ENCODE results near the gene CHL1. TPM values are rescaled to one million over a fixed set of nuclear protein-coding genes. Genes with fewer than 3 reads are reported as not detected.

The CHL1 gene
- total RNA-seq, 1 experiment from 2014 or later: not detected

DNA sequence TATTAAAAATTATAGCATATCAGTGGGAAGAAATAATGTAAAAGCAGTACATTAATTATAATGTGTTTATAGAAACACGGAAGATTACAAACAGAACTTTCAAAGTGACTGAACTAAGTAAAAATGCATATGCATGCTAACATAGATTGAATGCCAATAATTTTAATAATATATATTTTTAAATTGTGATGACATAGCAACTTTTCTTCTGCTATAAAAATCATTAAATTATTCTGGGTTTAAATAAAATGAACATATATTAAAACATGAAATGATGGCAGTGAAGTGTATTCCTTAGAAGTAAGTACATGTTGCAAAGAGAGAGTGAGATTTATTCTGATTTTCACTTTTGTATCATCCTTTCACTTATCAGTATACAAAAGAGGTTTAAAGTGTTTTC is 128.9 kb downstream of the CHL1 start:
- no peak overlapping the region for H3K27ac ChIP-seq (ENCODE audit: low read depth, low read length, poor library complexity, severe bottlenecking)
- no peaks in the 10 kb centered on the region for H3K27me3 ChIP-seq (replicated peaks; ENCODE audit: insufficient read depth, low read depth, low read length, poor library complexity)
- no peaks in the 10 kb centered on the region for H3K9me3 ChIP-seq (ENCODE audit: low read depth, low read length, poor library complexity, severe bottlenecking)
- DNase-seq (ENCODE audit: low spot score): no peak
- no peak overlapping the region for H3K4me3 ChIP-seq (ENCODE audit: low read depth, low read length, poor library complexity, severe bottlenecking)
- no peaks in the 10 kb centered on the region for H3K36me3 ChIP-seq (ENCODE audit: insufficient read depth, low read length, poor library complexity, severe bottlenecking)
- intact Hi-C loops (cut with micrococcal nuclease; ENCODE audit: unreplicated experiment): no loop called here
- TF ChIP-seq CTCF (conservative IDR thresholded peaks at IDR 0.05; ENCODE audit: low read depth, low read length): no peak
- no peak for TF ChIP-seq EZH2 (IDR thresholded peaks at IDR 0.05; ENCODE audit: borderline replicate concordance, low read depth, low read length, poor library complexity, severe bottlenecking)
- H3K4me1 ChIP-seq (ENCODE audit: insufficient read depth, low read length, poor library complexity, severe bottlenecking): no peaks in the 10 kb centered on the region
- ChIA-PET POLR2A (ENCODE audit: low non-redundant PET) (no interaction called here), CTCF (no interaction called here)
- no TSS peak for BruUV-seq (replicated peaks)

- Histone ChIP-seq H3K4me3 (ENCODE audit: low read depth, low read length, poor library complexity, severe bottlenecking) (no peak overlapping the region), H3K9me3 (ENCODE audit: low read depth, low read length, poor library complexity, severe bottlenecking) (no peaks in the 10 kb centered on the region), H3K27ac (ENCODE audit: low read depth, low read length, poor library complexity, severe bottlenecking) (no peak overlapping the region), H3K4me1 (ENCODE audit: insufficient read depth, low read length, poor library complexity, severe bottlenecking) (no peaks in the 10 kb centered on the region), H3K27me3 (replicated peaks; ENCODE audit: insufficient read depth, low read depth, low read length, poor library complexity) (no peaks in the 10 kb centered on the region), H3K36me3 (ENCODE audit: insufficient read depth, low read length, poor library complexity, severe bottlenecking) (no peaks in the 10 kb centered on the region)
- CTCF ChIA-PET: no interaction called here
- intact Hi-C loops (cut with micrococcal nuclease; ENCODE audit: unreplicated experiment): no loop called here
- no peak for DNase-seq (ENCODE audit: low spot score)
- no TSS peak for BruUV-seq (replicated peaks)
- no peak for TF ChIP-seq CTCF (conservative IDR thresholded peaks at IDR 0.05; ENCODE audit: low read depth, low read length)
- no peak for TF ChIP-seq EZH2 (IDR thresholded peaks at IDR 0.05; ENCODE audit: borderline replicate concordance, low read depth, low read length, poor library complexity, severe bottlenecking)
- POLR2A ChIA-PET (ENCODE audit: low non-redundant PET): no interaction called here
Observed at GRCh38 chr3:330494-331115, 134.0 kb downstream of the CHL1 start.

DNA sequence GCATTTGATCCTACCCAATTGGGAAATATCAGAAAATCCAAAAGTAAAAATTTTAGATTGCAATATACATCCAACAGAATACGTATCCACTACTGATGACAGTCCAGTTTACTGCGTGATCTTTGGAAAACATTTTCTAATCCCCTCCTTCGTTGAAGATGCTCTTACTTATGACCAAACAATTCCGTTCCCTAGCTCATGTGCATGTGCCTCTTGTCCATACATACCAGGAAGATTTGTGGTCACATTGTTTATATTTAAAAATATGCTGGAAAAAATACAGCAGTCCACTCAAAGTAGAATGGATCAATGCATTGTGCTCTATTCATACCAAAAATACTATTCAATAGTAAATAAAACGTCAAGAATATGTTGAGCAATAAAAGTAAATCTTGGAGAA is 135.3 kb downstream of the CHL1 start:
- POLR2A ChIA-PET (ENCODE audit: low non-redundant PET): no interaction called here
- no peaks in the 10 kb centered on the region for H3K4me1 ChIP-seq (ENCODE audit: insufficient read depth, low read length, poor library complexity, severe bottlenecking)
- DNase-seq (ENCODE audit: low spot score): no peak
- no peaks in the 10 kb centered on the region for H3K27me3 ChIP-seq (replicated peaks; ENCODE audit: insufficient read depth, low read depth, low read length, poor library complexity)
- H3K4me3 ChIP-seq (ENCODE audit: low read depth, low read length, poor library complexity, severe bottlenecking): no peak overlapping the region
- no TSS peak for BruUV-seq (replicated peaks)
- H3K9me3 ChIP-seq (ENCODE audit: low read depth, low read length, poor library complexity, severe bottlenecking): no peaks in the 10 kb centered on the region
- no peak overlapping the region for H3K27ac ChIP-seq (ENCODE audit: low read depth, low read length, poor library complexity, severe bottlenecking)
- CTCF ChIA-PET: no interaction called here
- TF ChIP-seq CTCF (conservative IDR thresholded peaks at IDR 0.05; ENCODE audit: low read depth, low read length) (no peak), EZH2 (IDR thresholded peaks at IDR 0.05; ENCODE audit: borderline replicate concordance, low read depth, low read length, poor library complexity, severe bottlenecking) (no peak)
- no peaks in the 10 kb centered on the region for H3K36me3 ChIP-seq (ENCODE audit: insufficient read depth, low read length, poor library complexity, severe bottlenecking)
- intact Hi-C loops (cut with micrococcal nuclease; ENCODE audit: unreplicated experiment): no loop called here
